CD14-positive monocyte (primary cell): Measurements from ENCODE around the gene SCGB1C1. TPM values are rescaled to one million over a fixed set of nuclear protein-coding genes. Genes with fewer than 3 reads are reported as not detected.

Source experiments
- DNase-seq, 3 donors: peaks; one replicate each; pipeline ENCODE4 v3.0.0-alpha.2; 2011 to 2022
- H2AFZ ChIP-seq: 2 replicates; pipeline ENCODE4 v1.6.0; 2012; ENCODE audit warnings: mild to moderate bottlenecking, low read depth, low read length, inconsistent platforms; ENCODE audit not compliant: insufficient read depth, poor library complexity, severe bottlenecking
- H3K27ac ChIP-seq, 2 donors: 1 replicate in 1 of 2; 2 replicates in 1 of 2; pipeline ENCODE4 v1.5.1; 2012 to 2013; ENCODE audit warnings: low read length in 2 of 2, control low read depth in 1 of 2, inconsistent platforms in 1 of 2, low read depth in 1 of 2, mild to moderate bottlenecking in 1 of 2
- H3K27me3 ChIP-seq, 2 donors: one replicate each; pipeline versions ENCODE4 v1.6.0 to v1.6.1; 2011 to 2013; ENCODE audit warnings: low read length in 2 of 2; ENCODE audit not compliant: control insufficient read depth in 2 of 2, insufficient read depth in 2 of 2
- H3K36me3 ChIP-seq, 2 donors: replicated peaks in 1 of 2; 1 replicate in 1 of 2; 2 replicates in 1 of 2; pipeline versions ENCODE4 v1.5.1 to v1.6.1; 2012 to 2013; ENCODE audit warnings: low read length in 2 of 2, control low read depth in 1 of 2, inconsistent platforms in 1 of 2, mild to moderate bottlenecking in 1 of 2; ENCODE audit not compliant: insufficient read depth in 2 of 2, control insufficient read depth in 1 of 2
- H3K4me1 ChIP-seq, 2 donors: 1 replicate in 1 of 2; 2 replicates in 1 of 2; pipeline versions ENCODE4 v1.5.1 to v1.6.1; 2012 to 2013; ENCODE audit warnings: low read length in 2 of 2, control low read depth in 1 of 2, inconsistent platforms in 1 of 2, mild to moderate bottlenecking in 1 of 2, moderate library complexity in 1 of 2; ENCODE audit not compliant: insufficient read depth in 2 of 2, control insufficient read depth in 1 of 2
- H3K4me2 ChIP-seq: replicated peaks from 2 replicates; pipeline ENCODE3; 2012; ENCODE audit warnings: low read length, moderate library complexity, mild to moderate bottlenecking; ENCODE audit not compliant: poor library complexity, severe bottlenecking; ENCODE audit errors: extremely low read depth
- H3K4me3 ChIP-seq, 3 experiments: fragments of 200-600 bp in 1 of 3; sonication (generic) in 1 of 3; replicated peaks in 1 of 3; 1 replicate in 2 of 3; 2 replicates in 1 of 3; pipeline ENCODE4 v1.5.1; 2011 to 2013; ENCODE audit warnings: low read length in 3 of 3, mild to moderate bottlenecking in 3 of 3, control low read depth in 2 of 3, low read depth in 2 of 3, inconsistent platforms in 1 of 3, moderate library complexity in 1 of 3
- H3K79me2 ChIP-seq: 2 replicates; pipeline ENCODE4 v1.6.0; 2012; ENCODE audit warnings: mild to moderate bottlenecking, control low read depth, inconsistent platforms, low read length, moderate library complexity; ENCODE audit not compliant: insufficient read depth
- H3K9ac ChIP-seq: 2 replicates; pipeline ENCODE4 v1.6.0; 2017; ENCODE audit warnings: low read length, mild to moderate bottlenecking; ENCODE audit not compliant: insufficient read depth, poor library complexity, severe bottlenecking
- H3K9me3 ChIP-seq, 2 donors: replicated peaks in 1 of 2; 1 replicate in 1 of 2; 2 replicates in 1 of 2; pipeline versions ENCODE4 v1.5.1 to v1.6.1; 2012 to 2013; ENCODE audit warnings: low read length in 2 of 2, control low read depth in 1 of 2; ENCODE audit not compliant: control insufficient read depth in 1 of 2, insufficient read depth in 1 of 2
- H4K20me1 ChIP-seq: 2 replicates; pipeline ENCODE4 v1.6.0; 2012; ENCODE audit warnings: mild to moderate bottlenecking, low read length, control low read depth, moderate library complexity; ENCODE audit not compliant: insufficient read depth
- H3K27ac Mint-ChIP-seq, 7 donors: one replicate each; pipeline ENCODE4 v1.8.0; 2020; ENCODE audit warnings: mild to moderate bottlenecking in 7 of 7, mixed read lengths in 7 of 7, moderate library complexity in 6 of 7, inconsistent platforms in 2 of 7
- H3K27me3 Mint-ChIP-seq, 3 donors: one replicate each; pipeline ENCODE4 v1.8.0; 2021 to 2022; ENCODE audit warnings: low read depth in 3 of 3, mild to moderate bottlenecking in 3 of 3, mixed read lengths in 3 of 3, moderate library complexity in 3 of 3, inconsistent platforms in 1 of 3
- H3K36me3 Mint-ChIP-seq, 2 donors: one replicate each; pipeline ENCODE4 v1.8.0; 2020; ENCODE audit warnings: mixed read lengths in 2 of 2, inconsistent platforms in 1 of 2, mild to moderate bottlenecking in 1 of 2
- H3K4me1 Mint-ChIP-seq: one replicate; pipeline ENCODE4 v1.8.0; 2020; ENCODE audit warnings: mild to moderate bottlenecking, mixed read lengths
- H3K4me3 Mint-ChIP-seq, 2 donors: one replicate each; pipeline ENCODE4 v1.8.0; 2020; ENCODE audit warnings: mild to moderate bottlenecking in 2 of 2, mixed read lengths in 2 of 2, moderate library complexity in 1 of 2
- H3K9me3 Mint-ChIP-seq, 7 donors: one replicate each; pipeline ENCODE4 v1.8.0; 2020 to 2022; ENCODE audit warnings: mixed read lengths in 7 of 7, mild to moderate bottlenecking in 6 of 7, moderate library complexity in 6 of 7, inconsistent platforms in 2 of 7
- CTCF ChIP-seq: fragments of 200-600 bp; IDR thresholded peaks from one replicate; pipeline ENCODE4 v1.8.0; 2022; ENCODE audit warnings: antibody characterized with exemption, mild to moderate bottlenecking
- WGBS: methylation state at CpG from one replicate; pipeline ENCODE4 v1.1.5; 2013; ENCODE audit warnings: missing lambda C conversion rate; ENCODE audit not compliant: insufficient coverage; 5-methylcytosine and 5-hydroxymethylcytosine counted together
- intact Hi-C, 2 donors: fragments of 100-400 bp; cut with micrococcal nuclease; formaldehyde crosslinking; loops; one replicate each; pipeline versions ENCODE4 v1.15.0 to v1.15.1; 2023
- polyA plus RNA-seq, 3 donors: library from polyadenylated mRNA; depleted of rRNA in 1 of 3; unstranded in 2 of 3; stranded (reverse) in 1 of 3; fragments of 300-500 nt in 2 of 3; fragments of >200 nt in 1 of 3; fragmentation: Illumina TruSeq in 2 of 3; gene quantifications; 1 replicate in 2 of 3; 2 replicates in 1 of 3; pipeline ENCODE4 v1.2.3, GENCODE V29; 2012 to 2021
- small RNA-seq: library from RNA; depleted of rRNA; stranded (forward); fragments of <200 nt; gene quantifications from one replicate; pipeline ENCODE3, GENCODE V24; 2012; ENCODE audit warnings: low read depth; ENCODE audit not compliant: insufficient read length

The SCGB1C1 gene
- polyA plus RNA-seq, 3 donors, result not detected

- no peak overlapping the region for H3K4me3 ChIP-seq
- no CpG with 5 or more reads among the region's 1 CpG for WGBS
- peaks cover 49% of the 10 kb centered on the region for H3K79me2 ChIP-seq
- no peak for TF ChIP-seq CTCF
- no peak overlapping the region for H3K4me2 ChIP-seq
- H3K4me1 Mint-ChIP-seq, result peaks cover 21% of the 10 kb centered on the region
- no peak overlapping the region for H3K4me3 Mint-ChIP-seq
- intact Hi-C loops, result no loop called here
- H3K27me3 ChIP-seq, result no peaks in the 10 kb centered on the region
- no peak overlapping the region for H3K9ac ChIP-seq
- H3K27ac Mint-ChIP-seq, result peak overlapping the region in 1 of 7 donors; percentile 75
- H3K27me3 Mint-ChIP-seq, result peaks cover 0 to 2% (median 0%) of the 10 kb centered on the region in 3 donors
- H3K27ac ChIP-seq, result no peak overlapping the region
- no peaks in the 10 kb centered on the region for H3K9me3 Mint-ChIP-seq
- peaks cover 17 to 20% of the 10 kb centered on the region in 2 donors for H3K4me1 ChIP-seq
- peaks cover 28% of the 10 kb centered on the region for H4K20me1 ChIP-seq
- peaks cover 41 to 63% of the 10 kb centered on the region in 2 donors for H3K36me3 ChIP-seq
- DNase-seq, result no peak
- H3K36me3 Mint-ChIP-seq, result peaks cover 52 to 58% of the 10 kb centered on the region in 2 donors
- no peaks in the 10 kb centered on the region for H3K9me3 ChIP-seq
- H2AFZ ChIP-seq, result no peak overlapping the region
These were observed 47.4 kb downstream of the SCGB1C1 start for GRCh38 chr11:240315-240714.

- no peak overlapping the region for H3K4me3 Mint-ChIP-seq
- Histone ChIP-seq H3K36me3 (peaks cover 54 to 76% of the 10 kb centered on the region in 2 donors), H2AFZ (no peak overlapping the region), H4K20me1 (peaks cover 36% of the 10 kb centered on the region), H3K4me1 (peaks cover 12 to 13% of the 10 kb centered on the region in 2 donors), H3K9me3 (no peaks in the 10 kb centered on the region), H3K27ac (no peak overlapping the region), H3K9ac (no peak overlapping the region), H3K4me2 (no peak overlapping the region), H3K79me2 (peaks cover 49% of the 10 kb centered on the region), H3K27me3 (no peaks in the 10 kb centered on the region), H3K4me3 (no peak overlapping the region)
- DNase-seq, result no peak
- intact Hi-C loops, result no loop called here
- H3K36me3 Mint-ChIP-seq, result peaks cover 65 to 71% of the 10 kb centered on the region in 2 donors
- no peak for TF ChIP-seq CTCF
- H3K4me1 Mint-ChIP-seq, result peaks cover 17% of the 10 kb centered on the region
- H3K9me3 Mint-ChIP-seq, result no peaks in the 10 kb centered on the region
- 100% methylated on average over 2 of the region's 5 CpGs for WGBS
- peak overlapping the region in 4 of 7 donors; percentile 1 to 48 (median 34) for H3K27ac Mint-ChIP-seq
- peaks cover 0 to 2% (median 0%) of the 10 kb centered on the region in 3 donors for H3K27me3 Mint-ChIP-seq
These were observed 48.8 kb downstream of the SCGB1C1 start for GRCh38 chr11:241634-242033.

Small RNA genes lying within 50 kb of the gene (small RNA-seq; reads per million reads assigned to genes)
- not detected for gene RNU6-447P

Other genes starting within 250 kb of the SCGB1C1 start
- gene BET1L, start 14.3 kb downstream of the SCGB1C1 start, polyA plus RNA-seq, result 10 to 100 TPM in 2 of 3 donors, 1 to 10 TPM in 1; 9.5 to 37.3 (median 29.3) TPM
- 10 to 100 TPM; 51.1 to 79.1 (median 56.5) TPM for gene RIC8A, start 14.6 kb downstream of the SCGB1C1 start, polyA plus RNA-seq
- 10 to 100 TPM in 1 of 3 donors, 1 to 10 TPM in 2; 4.3 to 23.7 (median 4.3) TPM for gene SIRT3, start 43.3 kb downstream of the SCGB1C1 start, polyA plus RNA-seq
- 100 to 1,000 TPM; 136 to 272 (median 218) TPM for gene PSMD13, start 43.9 kb downstream of the SCGB1C1 start, polyA plus RNA-seq
- under 1 TPM; 0.10 to 0.51 (median 0.24) TPM for gene NLRP6, start 85.3 kb downstream of the SCGB1C1 start, polyA plus RNA-seq
- gene PGGHG, start 96.0 kb downstream of the SCGB1C1 start, polyA plus RNA-seq, result 10 to 100 TPM in 1 of 3 donors, 1 to 10 TPM in 2; 1.6 to 82.9 (median 2.1) TPM
- not detected for gene IFITM5, start 106.4 kb downstream of the SCGB1C1 start, polyA plus RNA-seq
- gene IFITM2, start 114.7 kb downstream of the SCGB1C1 start, polyA plus RNA-seq, result 1,000 to 10,000 TPM in 1 of 3 donors, 100 to 1,000 TPM in 2; 625 to 1,147 (median 705) TPM
- 10 to 100 TPM; 26.0 to 49.5 (median 36.3) TPM for gene IFITM1, start 121.0 kb downstream of the SCGB1C1 start, polyA plus RNA-seq
- 100 to 1,000 TPM; 353 to 637 (median 445) TPM for gene IFITM3, start 127.8 kb downstream of the SCGB1C1 start, polyA plus RNA-seq
- gene B4GALNT4, start 176.4 kb downstream of the SCGB1C1 start, polyA plus RNA-seq, result not detected
- not detected for gene PKP3, start 201.1 kb downstream of the SCGB1C1 start, polyA plus RNA-seq
- gene SIGIRR, start 221.9 kb downstream of the SCGB1C1 start, polyA plus RNA-seq, result 100 to 1,000 TPM in 1 of 3 donors, 10 to 100 TPM in 2; 62.8 to 125 (median 75.4) TPM
- under 1 TPM in 2 of 3 donors, not detected in 1; 0.18 to 0.24 TPM for gene ANO9, start 248.9 kb downstream of the SCGB1C1 start, polyA plus RNA-seq